NCI-H69 (cell line): Measurements from ENCODE around the gene S1PR3.

Source experiments
- DNase-seq: peaks from one replicate; lab custom pipeline; 2025; lab: John Stamatoyannopoulos, UW

The S1PR3 gene

GRCh38 chr9:89038382-89039103 is 47.3 kb downstream of the S1PR3 start:
- no peak for DNase-seq

GRCh38 chr9:89039104-89039465 is 47.8 kb downstream of the S1PR3 start:
- DNase-seq = no peak

GRCh38 chr9:89039664-89040063 is 48.4 kb downstream of the S1PR3 start:
- no peak for DNase-seq

- no peak for DNase-seq
These were observed 51.7 kb downstream of the S1PR3 start for GRCh38 chr9:89042984-89043383.

DNA sequence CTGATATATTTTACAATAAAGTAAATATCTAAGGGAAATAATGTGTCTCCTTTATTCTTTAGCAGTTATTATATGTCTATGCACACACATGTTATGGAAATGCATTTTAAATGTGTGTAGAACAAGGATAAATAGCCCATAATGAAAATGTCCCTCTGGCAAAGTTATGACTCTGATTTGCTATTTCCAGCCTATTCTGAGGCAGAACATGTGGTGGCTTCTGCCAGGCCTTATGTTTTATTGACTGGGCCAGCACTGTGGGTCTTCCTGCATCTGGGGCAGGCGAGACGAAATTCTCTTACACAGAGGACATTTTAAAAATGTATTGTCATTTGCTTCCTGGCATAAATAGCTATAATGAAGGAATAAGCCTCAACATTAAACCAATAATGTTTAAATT is 52.8 kb downstream of the S1PR3 start:
- DNase-seq = no peak

GRCh38 chr9:89044881-89045280 is 53.6 kb downstream of the S1PR3 start:
- no peak for DNase-seq

DNA sequence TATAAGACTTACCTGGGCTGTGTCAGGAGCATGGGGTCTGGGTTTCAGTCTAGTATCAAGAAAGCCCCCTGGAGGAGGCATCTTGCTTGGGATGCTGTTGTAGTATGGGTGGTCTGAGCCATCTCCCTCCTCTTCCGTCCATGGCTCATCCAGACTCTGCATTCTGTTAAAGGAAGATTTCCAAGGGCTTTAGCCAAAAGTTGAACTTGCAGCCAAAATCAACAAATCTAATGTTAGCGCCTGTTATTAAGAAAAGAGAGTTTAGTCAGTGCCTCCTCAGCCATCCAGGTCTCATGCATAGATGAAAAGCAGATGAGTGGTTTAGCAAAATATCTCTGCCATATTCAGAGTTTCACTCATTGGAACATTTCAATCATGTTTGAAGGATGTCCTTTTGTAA is 55.6 kb downstream of the S1PR3 start:
- no peak for DNase-seq

DNA sequence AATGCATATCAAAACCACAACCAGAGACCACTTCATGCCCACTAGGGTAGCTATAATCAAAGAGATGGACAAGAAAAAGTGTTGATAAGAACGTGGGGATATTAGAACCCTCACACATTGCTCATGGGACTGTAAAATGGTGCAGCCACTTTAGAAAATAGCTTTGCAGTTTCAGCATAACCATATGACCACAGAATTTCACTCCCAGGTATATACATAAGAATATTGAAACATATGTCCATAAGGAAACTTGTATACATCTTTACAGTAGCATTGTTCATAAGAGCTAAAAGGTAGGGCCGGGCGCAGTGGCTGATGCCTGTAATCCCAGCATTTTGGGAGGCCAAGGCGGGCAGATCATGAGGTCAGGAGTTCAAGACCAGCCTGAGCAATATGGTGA is 56.4 kb downstream of the S1PR3 start:
- DNase-seq = no peak

DNA sequence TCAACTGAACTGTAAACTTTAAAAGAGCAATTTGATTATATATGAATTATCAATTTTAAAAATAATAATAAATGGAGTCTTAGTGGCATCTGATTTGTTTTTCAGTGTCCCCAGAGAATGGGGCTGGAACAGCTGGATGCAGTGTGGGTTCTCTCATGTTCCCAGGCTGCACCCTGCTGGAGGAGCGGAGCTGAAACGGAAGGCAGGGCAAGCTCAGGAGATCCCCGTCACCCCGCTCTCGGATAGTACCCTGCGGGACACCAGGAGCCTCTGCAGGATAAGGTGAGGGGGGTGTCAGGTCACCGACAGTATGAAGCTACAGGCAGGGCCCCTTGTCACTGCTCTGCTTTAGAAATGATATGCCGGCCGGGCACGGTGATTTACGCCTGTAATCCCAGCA is 57.3 kb downstream of the S1PR3 start:
- DNase-seq = no peak

DNA sequence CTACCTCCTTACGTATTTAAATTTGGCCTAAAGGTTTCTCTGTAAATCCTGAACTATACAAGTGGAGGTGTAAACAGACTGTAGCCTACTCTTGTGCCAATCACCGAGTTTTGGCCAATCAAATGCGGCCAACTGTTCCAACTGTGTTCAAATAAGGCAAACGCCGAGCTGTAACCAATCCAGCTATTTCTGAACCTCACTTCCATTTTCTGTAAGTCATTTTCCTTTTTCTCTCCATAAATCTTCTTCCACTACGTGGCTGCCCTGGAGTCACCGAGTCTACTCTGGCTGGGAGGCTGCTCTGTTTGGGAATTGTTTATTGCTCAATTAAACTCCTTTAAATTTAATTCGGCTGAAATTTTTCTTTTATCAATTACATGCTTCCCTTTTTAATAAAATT is 58.4 kb downstream of the S1PR3 start:
- no peak for DNase-seq

- no peak for DNase-seq
These were observed 60.3 kb downstream of the S1PR3 start for GRCh38 chr9:89051421-89052025.

GRCh38 chr9:89052470-89053097 is 61.3 kb downstream of the S1PR3 start:
- DNase-seq = no peak

- DNase-seq = no peak
These were observed 62.0 kb downstream of the S1PR3 start for GRCh38 chr9:89053301-89053700.
